ENCODE results near the gene GOLGA6L2. TPM values are rescaled to one million over a fixed set of nuclear protein-coding genes. Genes with fewer than 3 reads are reported as not detected.

Gene GOLGA6L2
- not detected in 2 replicates for total RNA-seq

GRCh38 chr15:23447107-23447500 lies at the start of gene GOLGA6L2:
TSS of gene GOLGA6L2 (minus strand) at chr15:23447243. CDS start at chr15:23447181, 62 bp downstream.

Other genes with a start within 250 kb of the GOLGA6L2 start
- gene GOLGA6L26, start 113.0 kb downstream of the GOLGA6L2 start, total RNA-seq, result not detected in 2 replicates
- gene GOLGA8S, start 92.5 kb downstream of the GOLGA6L2 start, total RNA-seq, result 0.23 TPM in 1 of 2 replicates, not detected in the other
- gene MKRN3, start 118.4 kb upstream of the GOLGA6L2 start, total RNA-seq, result 0.23 and 2.0 TPM in 2 replicates
- gene MAGEL2, start 200.6 kb upstream of the GOLGA6L2 start, total RNA-seq, result 0.47 and 1.4 TPM in 2 replicates
- gene NDN, start 240.1 kb upstream of the GOLGA6L2 start, total RNA-seq, result 177 and 201 TPM in 2 replicates